Fibroblast of mammary gland (primary cell): ENCODE data around the gene SLC35F3.

ENCODE experiments used
- DNase-seq: peaks from one replicate; pipeline ENCODE4 v3.0.0-alpha.2; 2010; ENCODE audit warnings: low read depth
- H3K4me3 ChIP-seq: 2 replicates; pipeline ENCODE4 v1.5.1; 2011; ENCODE audit warnings: low read depth, mild to moderate bottlenecking, low read length, moderate library complexity; ENCODE audit not compliant: control insufficient read depth
- TF ChIP-seq, protein P1 (sequence below): conservative IDR thresholded peaks from 2 replicates; pipeline ENCODE4 v1.5.1; 2011; ENCODE audit warnings: low read depth, low read length, inconsistent platforms; ENCODE audit not compliant: control insufficient read depth, insufficient read depth

The SLC35F3 gene

DNA sequence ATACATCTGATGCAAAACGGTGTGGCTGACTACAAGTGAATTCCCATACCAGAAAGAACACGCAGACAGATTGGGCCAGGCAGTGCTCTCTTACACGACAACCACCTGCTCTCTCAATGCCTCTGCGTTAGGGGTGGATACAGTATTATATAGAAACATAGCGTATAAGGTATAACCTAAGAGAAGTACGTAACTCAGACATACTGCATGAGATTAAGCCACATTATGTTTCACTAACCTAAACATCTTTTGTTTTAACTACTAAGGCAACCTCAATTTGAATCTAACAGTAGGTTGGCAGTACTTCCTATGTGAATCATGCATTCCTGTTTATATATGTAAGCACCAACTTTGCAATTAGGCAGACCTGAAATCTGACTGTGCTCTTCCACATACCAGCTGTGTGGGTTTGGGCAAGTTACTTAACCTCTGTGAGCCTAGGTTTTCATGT lies 410.6 kb downstream of the SLC35F3 start:
- TF ChIP-seq, protein P1, sequence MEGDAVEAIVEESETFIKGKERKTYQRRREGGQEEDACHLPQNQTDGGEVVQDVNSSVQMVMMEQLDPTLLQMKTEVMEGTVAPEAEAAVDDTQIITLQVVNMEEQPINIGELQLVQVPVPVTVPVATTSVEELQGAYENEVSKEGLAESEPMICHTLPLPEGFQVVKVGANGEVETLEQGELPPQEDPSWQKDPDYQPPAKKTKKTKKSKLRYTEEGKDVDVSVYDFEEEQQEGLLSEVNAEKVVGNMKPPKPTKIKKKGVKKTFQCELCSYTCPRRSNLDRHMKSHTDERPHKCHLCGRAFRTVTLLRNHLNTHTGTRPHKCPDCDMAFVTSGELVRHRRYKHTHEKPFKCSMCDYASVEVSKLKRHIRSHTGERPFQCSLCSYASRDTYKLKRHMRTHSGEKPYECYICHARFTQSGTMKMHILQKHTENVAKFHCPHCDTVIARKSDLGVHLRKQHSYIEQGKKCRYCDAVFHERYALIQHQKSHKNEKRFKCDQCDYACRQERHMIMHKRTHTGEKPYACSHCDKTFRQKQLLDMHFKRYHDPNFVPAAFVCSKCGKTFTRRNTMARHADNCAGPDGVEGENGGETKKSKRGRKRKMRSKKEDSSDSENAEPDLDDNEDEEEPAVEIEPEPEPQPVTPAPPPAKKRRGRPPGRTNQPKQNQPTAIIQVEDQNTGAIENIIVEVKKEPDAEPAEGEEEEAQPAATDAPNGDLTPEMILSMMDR: no peak
- DNase-seq: peak; percentile 52
- H3K4me3 ChIP-seq: no peak overlapping the region

DNA sequence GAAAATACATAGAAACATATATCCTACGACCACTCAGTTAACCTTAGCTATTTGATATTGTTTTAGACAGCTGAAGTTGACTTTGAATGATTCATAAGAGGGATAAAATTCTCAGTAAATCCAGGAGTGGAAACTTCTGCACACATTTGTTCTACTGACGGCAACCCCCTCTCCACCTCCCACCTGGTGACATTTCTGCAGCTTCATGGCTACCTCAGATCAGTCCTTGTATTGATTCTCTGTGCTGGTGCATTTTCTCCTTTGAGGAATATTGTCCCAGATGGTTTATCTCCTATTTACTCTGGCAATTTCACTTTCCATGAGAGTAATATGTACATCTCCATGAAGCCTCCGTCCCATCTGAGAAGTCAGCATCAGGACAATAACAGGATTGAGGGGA lies 411.1 kb downstream of the SLC35F3 start:
- no peak overlapping the region for H3K4me3 ChIP-seq
- TF ChIP-seq, protein P1: no peak
- DNase-seq: no peak

DNA sequence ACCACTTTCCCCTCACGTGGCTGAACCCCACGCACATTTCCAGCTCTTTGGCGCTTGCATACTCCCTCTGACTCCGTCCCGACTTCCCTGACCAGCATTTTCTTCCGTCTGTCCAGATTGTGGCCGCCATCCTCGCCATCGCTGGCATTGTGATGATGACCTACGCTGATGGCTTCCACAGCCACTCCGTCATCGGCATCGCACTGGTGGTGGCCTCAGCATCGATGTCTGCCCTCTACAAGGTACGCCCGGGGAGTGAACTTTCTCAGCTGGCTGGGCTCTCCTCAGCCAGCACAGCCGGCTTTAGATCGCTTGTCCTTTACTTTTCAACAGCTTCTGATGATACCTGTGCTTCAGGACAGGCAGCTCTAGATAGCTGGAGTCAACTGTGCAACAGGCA lies 412.0 kb downstream of the SLC35F3 start:
- TF ChIP-seq, protein P1: no peak
- no peak for DNase-seq
- H3K4me3 ChIP-seq: no peak overlapping the region

DNA sequence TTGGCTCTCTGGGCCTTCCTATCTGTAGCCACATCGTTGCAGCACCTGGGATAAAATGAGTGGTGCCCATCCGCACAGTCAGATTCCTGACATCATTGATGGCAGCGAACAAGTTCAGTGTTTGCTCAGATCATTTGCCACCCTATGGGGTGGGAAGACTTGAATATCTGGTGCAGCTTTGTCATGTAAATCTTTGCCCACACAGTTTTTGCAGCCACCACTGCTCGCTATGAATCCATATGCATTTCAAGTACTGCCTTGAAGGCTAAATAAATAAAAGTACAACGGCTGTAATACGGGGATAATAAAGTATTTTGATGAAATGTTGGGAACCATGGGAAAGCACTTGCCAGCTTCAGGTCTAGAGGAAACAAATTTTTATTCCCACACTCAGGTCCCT lies 412.5 kb downstream of the SLC35F3 start:
- no peak for DNase-seq
- TF ChIP-seq, protein P1: no peak

DNA sequence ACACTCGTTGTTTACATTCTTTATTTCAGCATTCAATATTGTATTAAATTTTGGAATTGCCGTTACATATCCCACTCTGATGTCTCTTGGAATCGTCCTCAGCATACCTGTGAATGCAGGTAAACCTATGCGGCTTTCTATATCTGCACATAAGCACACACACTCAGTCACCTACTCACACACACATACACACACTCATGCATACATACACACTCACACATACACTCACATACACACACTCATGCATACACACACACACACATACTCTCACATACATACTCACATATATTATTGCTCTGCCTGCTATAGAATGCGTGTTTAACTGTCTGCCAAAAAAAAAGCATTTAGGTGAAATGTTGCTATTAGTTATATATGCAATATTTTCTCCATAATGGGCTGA lies 415.6 kb downstream of the SLC35F3 start:
- no peak for DNase-seq
- H3K4me3 ChIP-seq: no peak overlapping the region
- TF ChIP-seq, protein P1: no peak

More for the DNA sequence above, 412.5 kb downstream of the SLC35F3 start:
- H3K4me3 ChIP-seq: no peak overlapping the region

DNA sequence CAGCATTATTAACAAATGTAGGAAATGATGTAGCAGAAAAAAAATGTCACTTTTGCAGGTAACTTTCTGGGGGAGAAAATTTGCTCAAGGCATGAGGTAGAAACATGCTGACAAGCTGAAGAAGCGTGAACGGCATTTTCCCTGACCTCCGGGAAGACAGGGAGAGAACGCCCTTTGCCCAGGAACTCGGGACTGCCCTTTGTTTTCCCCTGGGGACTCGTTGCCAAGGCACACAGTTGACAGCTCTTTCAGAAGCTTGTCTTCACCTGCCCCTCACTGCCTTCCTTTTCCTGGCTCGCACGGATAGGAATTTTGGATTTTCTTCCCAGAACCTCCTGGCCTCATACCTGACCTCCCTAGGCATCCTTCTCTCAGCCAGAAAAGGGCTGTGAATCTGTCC lies 416.1 kb downstream of the SLC35F3 start:
- DNase-seq: no peak
- no peak overlapping the region for H3K4me3 ChIP-seq
- TF ChIP-seq, protein P1: no peak

DNA sequence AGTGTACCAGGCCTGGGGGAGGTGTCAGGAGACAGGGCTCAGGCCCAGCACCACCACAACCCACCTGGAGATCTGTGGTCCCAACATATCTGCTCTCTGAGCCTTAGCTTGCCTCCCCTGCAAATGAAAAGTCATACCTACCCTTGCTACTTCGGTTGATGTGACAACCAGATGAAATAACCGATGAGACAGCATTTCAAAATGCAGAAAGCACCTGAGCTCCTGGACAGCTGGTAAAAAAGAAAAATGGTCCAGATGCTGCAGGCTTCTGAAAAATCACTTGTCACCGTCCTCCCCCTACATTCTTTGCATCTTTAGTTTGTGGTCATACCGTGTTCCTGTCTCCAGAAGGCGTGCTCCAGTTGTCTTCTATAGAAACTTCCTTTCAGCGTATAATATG lies 416.8 kb downstream of the SLC35F3 start:
- no peak for DNase-seq
- H3K4me3 ChIP-seq: no peak overlapping the region
- TF ChIP-seq, protein P1: no peak
